Measurements from ENCODE around the gene ULK4. TPM values are rescaled to one million over a fixed set of nuclear protein-coding genes. Genes with fewer than 3 reads are reported as not detected.
"Not testable (repeated sequence)": the region's sequence is repeated elsewhere in the genome, so short reads cannot be mapped to it uniquely, and the experiment has no call there.

Gene ULK4
- polyA plus RNA-seq, 10 donors = 1.2 to 3.7 (median 2.1) TPM

GRCh38 chr3:41768363-41768762 is 193.5 kb downstream of the ULK4 start:
- DNase-seq = no peak

GRCh38 chr3:41762867-41763266 is 199.0 kb downstream of the ULK4 start:
- DNase-seq = not testable (repeated sequence)

- DNase-seq = no peak
Observed at GRCh38 chr3:41753651-41754050, 208.3 kb downstream of the ULK4 start.

- no peak for DNase-seq
Observed at GRCh38 chr3:41751597-41751996, 210.3 kb downstream of the ULK4 start.

- DNase-seq = no peak
Observed at GRCh38 chr3:41749988-41750387, 211.9 kb downstream of the ULK4 start.

- no peak for DNase-seq
Observed at GRCh38 chr3:41746215-41746614, 215.7 kb downstream of the ULK4 start.

GRCh38 chr3:41742121-41742520 is 219.8 kb downstream of the ULK4 start:
- no peak for DNase-seq

- no peak for DNase-seq
Observed at GRCh38 chr3:41740374-41740886, 221.5 kb downstream of the ULK4 start.

GRCh38 chr3:41726891-41727290 is 235.0 kb downstream of the ULK4 start:
- no peak for DNase-seq

GRCh38 chr3:41717641-41718040 is 244.3 kb downstream of the ULK4 start:
- no peak for DNase-seq

- DNase-seq = peak; percentile 13 to 46 (median 13)
Observed at GRCh38 chr3:41716471-41716870, 245.4 kb downstream of the ULK4 start.

- DNase-seq = no peak
Observed at GRCh38 chr3:41715376-41715775, 246.5 kb downstream of the ULK4 start.

- DNase-seq = peak in 1 of 3 donors; percentile 38
Observed at GRCh38 chr3:41711651-41712050, 250.3 kb downstream of the ULK4 start.

GRCh38 chr3:41710646-41711388 is 251.1 kb downstream of the ULK4 start:
- DNase-seq = peak in 1 of 3 donors; percentile 39

GRCh38 chr3:41709213-41709612 is 252.7 kb downstream of the ULK4 start:
- not testable (repeated sequence) for DNase-seq

- DNase-seq = no peak
Observed at GRCh38 chr3:41708176-41708575, 253.7 kb downstream of the ULK4 start.

GRCh38 chr3:41705893-41706292 is 256.0 kb downstream of the ULK4 start:
- no peak for DNase-seq

- no peak for DNase-seq
Observed at GRCh38 chr3:41701191-41701698, 260.7 kb downstream of the ULK4 start.

- DNase-seq = no peak
Observed at GRCh38 chr3:41700155-41700554, 261.7 kb downstream of the ULK4 start.

- peak in 1 of 3 donors; percentile 28 for DNase-seq
Observed at GRCh38 chr3:41698898-41699297, 263.0 kb downstream of the ULK4 start.

GRCh38 chr3:41697702-41698101 is 264.2 kb downstream of the ULK4 start:
- no peak for DNase-seq

- not testable (repeated sequence) for DNase-seq
Observed at GRCh38 chr3:41695806-41696205, 266.1 kb downstream of the ULK4 start.

GRCh38 chr3:41693799-41694198 is 268.1 kb downstream of the ULK4 start:
- DNase-seq = no peak
